ENCODE results near the gene POC5. TPM values are rescaled to one million over a fixed set of nuclear protein-coding genes. Genes with fewer than 3 reads are reported as not detected.

Gene POC5
- total and polyA plus RNA-seq, 2 of the 8 experiments (the other 6 are each of a cell fraction or from before 2014, with no cell fraction given) = 11.2 to 12.1 TPM

DNA sequence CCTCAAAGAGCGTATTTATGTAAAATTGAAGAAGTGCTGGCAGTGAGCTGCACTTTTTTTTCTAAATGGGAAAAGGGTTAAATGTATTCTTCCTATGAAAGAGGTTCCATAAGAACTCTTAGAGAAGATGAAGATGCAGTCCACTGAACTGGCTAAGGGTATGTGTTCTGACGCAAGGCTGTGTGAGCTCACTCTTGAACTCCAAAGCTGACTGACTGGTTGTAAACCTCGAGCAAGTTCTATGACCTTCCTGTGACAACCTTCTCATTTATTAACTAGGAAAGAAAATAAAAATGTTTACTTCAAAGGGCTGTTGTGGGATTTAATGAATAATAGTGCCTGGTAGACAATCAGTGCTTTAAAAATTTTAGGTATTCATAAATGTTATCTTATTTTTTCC lies 46.7 kb downstream of the POC5 start (continued):
- no peak for TF ChIP-seq KDM1A (IDR thresholded peaks at IDR 0.05; ENCODE audit: borderline replicate concordance, low read length)

All from H1 (cell line).